Right cardiac atrium (tissue), 5 donors: ENCODE results near the gene OLFML2A. TPM values are rescaled to one million over a fixed set of nuclear protein-coding genes. Genes with fewer than 3 reads are reported as not detected.
A peak's percentile ranks its signal among the peaks of the same experiment; 100 is the strongest.
"Not testable (repeated sequence)": the region's sequence is repeated elsewhere in the genome, so short reads cannot be mapped to it uniquely, and the experiment has no call there.

Experiments used
- ATAC-seq, 2 donors: fragments of 200-7000 bp; cut with Tn5 transposase; one replicate each; pipeline versions ENCODE4 v1.8.0 to v1.9.1; 2020; ENCODE audit warnings: moderate library complexity in 2 of 2, mild to moderate bottlenecking in 1 of 2
- DNase-seq, 3 donors: peaks; one replicate each; pipeline ENCODE4 v3.0.0-alpha.2; 2020
- H3K27ac ChIP-seq: one replicate; pipeline ENCODE4 v1.5.1; 2013; ENCODE audit warnings: mild to moderate bottlenecking, low read length, control low read depth, moderate library complexity
- H3K27me3 ChIP-seq: one replicate; pipeline ENCODE4 v1.6.1; 2013; ENCODE audit not compliant: control insufficient read depth, insufficient read depth
- H3K4me1 ChIP-seq: one replicate; pipeline ENCODE4 v1.6.1; 2013; ENCODE audit warnings: low read length; ENCODE audit not compliant: control insufficient read depth, insufficient read depth
- H3K4me3 ChIP-seq: one replicate; pipeline ENCODE4 v1.5.1; 2013; ENCODE audit warnings: low read length, control low read depth
- H3K9me3 ChIP-seq: one replicate; pipeline ENCODE4 v1.6.1; 2013; ENCODE audit warnings: low read length; ENCODE audit not compliant: control insufficient read depth
- WGBS: extraction: QIAGEN DNeasy Blood & Tissue Kit; methylation state at CpG from one replicate; pipeline ENCODE4 v1.1.7; 2013; 5-methylcytosine and 5-hydroxymethylcytosine counted together
- intact Hi-C, 4 donors: fragments of 100-400 bp; cut with DNase I; formaldehyde crosslinking; loops; one replicate each; pipeline versions ENCODE4 v1.11.0 to v1.14.0; 2022 to 2023
- polyA plus RNA-seq: library from polyadenylated mRNA; stranded (reverse); fragments of 200-250 nt; gene quantifications from one replicate; pipeline ENCODE4 v1.2.3, GENCODE V29; 2013
- total RNA-seq, 4 donors: library from RNA; stranded (reverse); fragmentation: NEBNext Ultra II Directional; extraction: Animal tissue kit (Norgen Biotek cat#: 25700); gene quantifications; one replicate each; pipeline ENCODE4 v1.2.1, GENCODE V29; 2021
- donor health status: healthy with polysubstance abuse.
- donor health status: DM: no; HTN: yes; CAD: no.
- donor health status: DM: no; HTN: no; CAD: no.
- donor health status: DM: no; HTN: yes; CAD: no; lungs with severe emphysema.
- donor health status: DM: yes; HTN: yes; CAD: no.

OLFML2A gene
- total and polyA plus RNA-seq, 5 donors = 15.1 to 34.4 (median 28.7) TPM

GRCh38 chr9:124831642-124832364 is 54.9 kb downstream of the OLFML2A start:
- Histone ChIP-seq H3K27me3 (no peaks in the 10 kb centered on the region), H3K27ac (peak overlapping the region; percentile 100), H3K4me3 (no peak overlapping the region), H3K9me3 (no peaks in the 10 kb centered on the region), H3K4me1 (peaks cover 16% of the 10 kb centered on the region)
- ATAC-seq (peak; percentile 92 to 94), DNase-seq (peak; percentile 79 to 91 (median 91))
- intact Hi-C loops = no loop called here
- WGBS = 43% methylated on average over 9 of the region's 9 CpGs

DNA sequence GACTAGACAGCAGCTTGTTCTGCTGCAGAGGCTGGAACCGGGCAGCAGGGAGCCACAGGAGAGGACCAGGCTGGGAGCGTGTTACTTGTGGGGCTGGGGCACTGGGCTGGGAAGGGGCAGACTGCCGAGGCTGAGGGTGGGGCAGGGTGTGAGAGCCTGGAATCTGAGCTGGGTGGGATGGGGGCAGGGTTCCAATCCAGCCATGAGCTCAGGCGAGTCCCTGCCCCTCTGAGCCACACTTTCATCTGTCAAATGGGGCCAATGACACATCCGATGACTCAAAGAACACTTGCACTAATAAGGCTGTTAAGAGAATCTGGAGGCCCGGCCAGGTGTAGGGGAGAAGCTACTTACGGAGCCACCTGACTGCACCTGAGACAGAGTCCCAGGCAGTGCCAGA is 57.7 kb downstream of the OLFML2A start:
- WGBS = 50% methylated on average over 7 of the region's 7 CpGs
- Histone ChIP-seq H3K4me3 (no peak overlapping the region), H3K27ac (peak overlapping the region; percentile 91), H3K4me1 (peaks cover 16% of the 10 kb centered on the region), H3K27me3 (no peaks in the 10 kb centered on the region), H3K9me3 (no peaks in the 10 kb centered on the region)
- peak in 2 of 3 donors; percentile 57 to 70 for DNase-seq
- intact Hi-C loops = no loop called here
- ATAC-seq = peak; percentile 13 to 25

DNA sequence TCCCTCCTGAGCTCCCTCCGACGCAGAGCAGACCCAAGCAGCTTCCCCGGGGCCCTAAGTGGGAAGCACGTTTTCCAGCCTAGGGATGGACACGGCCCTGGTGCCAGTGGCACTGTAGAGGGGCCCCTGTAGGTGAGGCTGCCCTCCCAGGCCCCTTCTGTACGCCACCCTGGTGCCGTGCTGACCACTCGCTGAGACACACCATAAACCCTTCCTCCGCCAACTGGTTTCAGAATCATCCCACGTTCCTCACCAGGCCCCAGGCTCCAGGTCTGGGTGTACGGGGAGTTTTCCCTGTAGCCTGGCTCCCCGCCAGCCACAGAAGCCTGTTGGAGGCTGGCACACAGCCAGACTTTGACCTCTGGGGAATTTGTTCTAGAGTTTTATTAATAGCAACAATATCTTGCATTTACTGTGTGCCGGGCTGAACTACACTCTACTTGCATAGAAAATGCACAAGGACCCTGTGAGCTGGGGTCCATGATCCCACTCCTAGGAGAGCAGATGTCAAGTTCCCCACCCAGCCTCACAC is 58.2 kb downstream of the OLFML2A start:
- no peaks in the 10 kb centered on the region for H3K9me3 ChIP-seq

DNA sequence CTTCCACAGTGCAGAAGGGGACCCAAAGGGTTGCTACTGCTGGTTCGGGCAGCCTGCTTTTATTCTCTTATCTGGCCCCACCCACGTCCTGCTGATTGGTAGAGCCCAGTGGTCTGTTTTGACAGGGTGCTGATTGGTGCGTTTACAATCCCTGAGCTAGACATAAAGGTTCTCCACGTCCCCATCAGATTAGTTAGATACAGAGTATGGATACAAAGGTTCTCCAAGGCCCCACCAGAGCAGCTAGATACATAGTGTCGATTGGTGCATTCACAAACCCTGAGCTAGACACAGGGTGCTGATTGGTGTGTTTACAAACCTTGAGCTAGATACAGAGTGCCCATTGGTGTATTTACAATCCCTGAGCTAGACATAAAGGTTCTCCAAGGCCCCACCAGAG is 61.2 kb downstream of the OLFML2A start:
- ATAC-seq, H3K4me1 ChIP-seq, H3K27ac ChIP-seq, H3K27me3 ChIP-seq, H3K4me3 ChIP-seq, DNase-seq, H3K9me3 ChIP-seq: not testable (repeated sequence)
- intact Hi-C loops = loop anchor here in 1 of 4 donors (5.0 kb wide), 1 partner anchor 61 kb away; the partner anchor contains the start of gene OLFML2A
- whole genome bisulfite sequencing = 70% methylated on average over 5 of the region's 5 CpGs

More for the DNA sequence above, 58.2 kb downstream of the OLFML2A start:
- Histone ChIP-seq H3K27ac (peak overlapping the region; percentile 100), H3K27me3 (no peaks in the 10 kb centered on the region), H3K4me1 (peaks cover 16% of the 10 kb centered on the region), H3K4me3 (no peak overlapping the region)
- intact Hi-C loops = loop anchor here in 1 of 4 donors (5.0 kb wide), 1 partner anchor 58 kb away; the partner anchor contains the start of gene OLFML2A
- ATAC-seq (peak; percentile 37 to 49), DNase-seq (peak; percentile 85 to 92 (median 91))
- WGBS = 28% methylated on average over 13 of the region's 13 CpGs

DNA sequence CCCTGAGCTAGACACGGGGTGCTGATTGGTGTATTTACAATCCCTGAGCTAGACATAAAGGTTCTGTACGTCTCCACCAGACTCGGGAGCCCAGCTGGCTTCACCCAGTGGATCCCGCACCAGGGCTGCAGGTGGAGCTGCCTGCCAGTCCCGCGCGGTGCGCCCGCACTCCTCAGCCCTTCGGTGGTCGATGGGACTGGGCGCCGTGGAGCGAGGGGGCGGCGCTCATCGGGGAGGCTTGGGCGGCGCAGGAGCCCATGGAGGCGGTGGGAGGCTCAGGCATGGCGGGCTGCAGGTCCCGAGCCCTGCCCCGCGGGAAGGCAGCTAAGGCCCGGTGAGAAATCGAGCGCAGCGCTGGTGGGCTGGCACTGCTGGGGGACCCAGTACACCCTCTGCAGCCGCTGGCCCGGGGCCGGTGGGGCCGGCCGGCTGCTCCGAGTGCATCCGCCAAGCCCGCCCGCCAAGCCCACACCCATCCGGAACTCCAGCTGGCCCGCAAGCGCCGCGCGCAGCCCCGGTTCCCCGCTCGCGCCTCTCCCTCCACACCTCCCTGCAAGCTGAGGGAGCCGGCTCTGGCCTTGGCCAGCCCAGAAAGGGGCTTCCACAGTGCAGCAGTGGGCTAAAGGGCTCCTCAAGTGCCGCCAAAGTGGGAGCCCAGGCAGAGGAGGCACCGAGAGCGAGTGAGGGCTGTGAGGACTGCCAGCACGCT is 61.8 kb downstream of the OLFML2A start:
- ATAC-seq, H3K4me1 ChIP-seq, H3K27ac ChIP-seq, H3K9me3 ChIP-seq, H3K27me3 ChIP-seq, H3K4me3 ChIP-seq: not testable (repeated sequence)
- intact Hi-C loops = loop anchor here in 1 of 4 donors (5.0 kb wide), 1 partner anchor 61 kb away; the partner anchor contains the start of gene OLFML2A
- peak in 1 of 3 donors; percentile 48 for DNase-seq
- WGBS = 57% methylated on average over 46 of the region's 52 CpGs

DNA sequence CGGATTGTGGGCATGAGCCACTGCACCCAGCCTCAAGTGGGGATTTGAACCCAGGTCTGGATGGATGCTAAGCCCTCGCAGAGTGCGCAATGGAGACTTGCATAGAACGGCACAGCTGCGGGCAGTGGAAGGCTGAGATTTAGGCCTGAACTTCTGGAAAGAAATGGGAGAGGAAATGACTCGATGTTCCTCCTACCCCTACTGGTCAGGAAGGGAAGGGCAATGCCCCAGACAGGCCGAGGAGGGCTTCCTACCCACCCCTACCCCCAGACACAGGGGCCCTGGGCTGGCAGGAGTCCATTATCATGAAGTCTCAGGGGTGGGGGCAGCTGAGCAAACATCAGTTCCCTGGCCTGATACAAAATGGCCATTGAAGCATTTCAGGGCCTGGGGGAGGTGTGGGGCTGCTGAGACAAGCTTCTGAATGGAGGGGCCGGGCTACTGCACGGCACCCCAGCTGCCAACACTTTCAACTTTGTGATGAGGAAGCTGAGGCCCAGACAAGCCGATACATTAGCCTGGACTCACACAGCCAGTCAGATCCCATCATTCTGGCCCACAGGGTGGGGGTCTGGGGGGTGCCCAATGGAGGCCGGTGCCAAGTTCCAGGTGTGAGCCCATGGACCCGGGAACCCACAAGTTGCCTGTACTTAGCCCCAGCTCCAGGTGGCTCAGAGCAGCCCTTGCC is 62.8 kb downstream of the OLFML2A start:
- Histone ChIP-seq H3K27me3 (no peaks in the 10 kb centered on the region), H3K4me3 (no peak overlapping the region), H3K27ac (no peak overlapping the region), H3K4me1 (peaks cover 6% of the 10 kb centered on the region), H3K9me3 (no peaks in the 10 kb centered on the region)
- DNase-seq (peak in 1 of 3 donors; percentile 51), ATAC-seq (peak in 1 of 2 donors; percentile 44)
- 64% methylated on average over 12 of the region's 12 CpGs for WGBS
- intact Hi-C loops = loop anchor here in 1 of 4 donors (5.0 kb wide), 1 partner anchor 62 kb away; the partner anchor contains the start of gene OLFML2A

DNA sequence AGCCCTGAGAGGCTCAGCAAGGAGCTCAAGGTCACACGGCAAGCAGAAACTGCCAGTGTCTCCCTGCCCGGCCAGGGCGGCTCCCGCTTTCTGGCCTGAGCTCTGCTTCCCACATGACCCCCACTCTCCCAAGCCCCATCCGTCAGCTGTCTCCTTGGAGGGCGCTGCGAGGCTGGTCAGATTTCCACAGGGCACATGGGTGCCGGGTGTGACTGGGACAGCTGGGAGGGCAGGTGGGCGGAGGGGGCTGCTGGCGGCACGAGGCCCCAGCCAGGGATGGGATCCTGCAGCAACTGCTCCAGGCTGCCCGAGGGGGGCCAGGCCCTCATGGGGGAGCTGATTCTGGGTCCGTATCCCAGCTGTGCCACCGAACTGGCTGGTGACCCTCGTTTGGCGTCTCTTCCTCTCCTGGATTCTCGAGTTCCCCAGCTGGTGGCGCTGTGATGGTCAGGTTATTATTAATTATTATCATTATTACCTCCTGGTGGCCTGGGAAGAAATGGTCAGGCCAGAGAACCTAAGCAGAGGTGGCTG is 63.4 kb downstream of the OLFML2A start:
- no peaks in the 10 kb centered on the region for H3K9me3 ChIP-seq
- intact Hi-C loops = no loop called here
- DNase-seq = peak in 1 of 3 donors; percentile 64
- 68% methylated on average over 18 of the region's 18 CpGs for WGBS
- H3K4me1 ChIP-seq = peaks cover 2% of the 10 kb centered on the region
- no peaks in the 10 kb centered on the region for H3K27me3 ChIP-seq
- H3K4me3 ChIP-seq = no peak overlapping the region
- H3K27ac ChIP-seq = no peak overlapping the region
- peak; percentile 32 to 40 for ATAC-seq

- H3K27ac ChIP-seq = no peak overlapping the region
- DNase-seq = no peak
- intact Hi-C loops = no loop called here
Observed at GRCh38 chr9:124841075-124841821, 64.3 kb downstream of the OLFML2A start.

DNA sequence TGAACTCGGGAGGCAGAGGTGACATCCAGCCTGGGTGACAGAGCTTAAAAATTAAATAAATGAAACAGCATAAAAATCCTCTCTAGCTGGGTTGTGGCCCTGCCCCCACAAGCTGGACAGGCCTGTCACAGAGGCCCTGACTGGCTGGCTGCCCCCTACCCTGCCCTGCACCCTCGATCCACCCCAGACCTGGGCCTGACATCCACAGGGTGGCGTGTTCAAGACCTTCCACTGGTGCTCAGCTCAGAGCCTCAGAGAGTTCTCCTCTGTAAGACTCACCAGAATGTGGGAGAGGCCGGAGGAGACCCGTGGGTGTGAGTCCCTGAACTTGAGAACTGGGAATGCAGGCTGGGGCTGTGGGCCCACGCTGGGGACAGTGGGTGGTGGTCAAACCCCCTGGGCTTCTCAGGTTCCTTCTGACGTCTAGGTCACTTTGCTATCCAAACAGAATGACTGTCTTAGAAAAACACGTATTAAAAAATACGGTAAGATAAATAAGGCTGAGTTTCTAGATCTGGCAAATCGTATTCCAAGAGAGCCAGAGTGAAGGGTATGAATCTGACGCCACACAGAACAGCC is 66.6 kb downstream of the OLFML2A start:
- intact Hi-C loops = no loop called here
- H3K4me3 ChIP-seq = no peak overlapping the region
- no peaks in the 10 kb centered on the region for H3K27me3 ChIP-seq
- DNase-seq = no peak
- H3K27ac ChIP-seq = no peak overlapping the region
- no peaks in the 10 kb centered on the region for H3K9me3 ChIP-seq
- no peak for ATAC-seq
- no peaks in the 10 kb centered on the region for H3K4me1 ChIP-seq
- WGBS = 82% methylated on average over 11 of the region's 11 CpGs

More at GRCh38 chr9:124841075-124841821, 64.3 kb downstream of the OLFML2A start:
- 81% methylated on average over 14 of the region's 14 CpGs for WGBS
- Histone ChIP-seq H3K4me1 (no peaks in the 10 kb centered on the region), H3K9me3 (no peaks in the 10 kb centered on the region), H3K27me3 (no peaks in the 10 kb centered on the region), H3K4me3 (no peak overlapping the region)
- ATAC-seq = peak; percentile 12 to 28
